Ascending aorta (tissue), 2 donors: ENCODE data around the gene STARD7. TPM values are rescaled to one million over a fixed set of nuclear protein-coding genes. Genes with fewer than 3 reads are reported as not detected.

Source experiments
- DNase-seq, 2 donors: peaks; one replicate each; pipeline ENCODE4 v3.0.0-alpha.2; 2019; ENCODE audit warnings: low spot score in 2 of 2
- H3K27ac ChIP-seq, 2 donors: fragments of 200-600 bp; sonication (generic); one replicate each; pipeline ENCODE4 v1.5.1; 2016 to 2017; ENCODE audit warnings: mild to moderate bottlenecking in 1 of 2
- H3K27me3 ChIP-seq: fragments of 200-600 bp; sonication (generic); one replicate; pipeline ENCODE4 v1.5.1; 2017
- H3K36me3 ChIP-seq, 2 donors: fragments of 200-600 bp; sonication (generic); one replicate each; pipeline ENCODE4 v1.5.1; 2016
- H3K4me1 ChIP-seq, 2 donors: fragments of 200-600 bp; sonication (generic); one replicate each; pipeline ENCODE4 v1.5.1; 2016 to 2017; ENCODE audit warnings: mild to moderate bottlenecking in 1 of 2
- H3K4me3 ChIP-seq, 2 donors: fragments of 200-600 bp; sonication (generic); one replicate each; pipeline ENCODE4 v1.5.1; 2016 to 2017; ENCODE audit warnings: mild to moderate bottlenecking in 1 of 2
- H3K9me3 ChIP-seq, 2 donors: fragments of 200-600 bp; sonication (generic); one replicate each; pipeline ENCODE4 v1.5.1; 2016
- CTCF ChIP-seq, 3 experiments: fragments of 200-600 bp in 2 of 3; fragments of 450-650 bp in 1 of 3; sonication (generic) in 2 of 3; IDR thresholded peaks; one replicate each; pipeline ENCODE4 v1.5.1; 2016 to 2019; ENCODE audit warnings: antibody characterized with exemption in 3 of 3, mild to moderate bottlenecking in 1 of 3, moderate library complexity in 1 of 3
- intact Hi-C: fragments of 100-400 bp; cut with DNase I; formaldehyde crosslinking; loops from one replicate; pipeline ENCODE4 v1.15.1; 2023
- total RNA-seq: library from RNA; depleted of rRNA; stranded (reverse); fragments of >200 nt; gene quantifications from one replicate; pipeline ENCODE4 v1.1.0, GENCODE V29; 2016

STARD7 gene
- total RNA-seq, 1 donor from 2014 or later, result 85.6 TPM

DNA sequence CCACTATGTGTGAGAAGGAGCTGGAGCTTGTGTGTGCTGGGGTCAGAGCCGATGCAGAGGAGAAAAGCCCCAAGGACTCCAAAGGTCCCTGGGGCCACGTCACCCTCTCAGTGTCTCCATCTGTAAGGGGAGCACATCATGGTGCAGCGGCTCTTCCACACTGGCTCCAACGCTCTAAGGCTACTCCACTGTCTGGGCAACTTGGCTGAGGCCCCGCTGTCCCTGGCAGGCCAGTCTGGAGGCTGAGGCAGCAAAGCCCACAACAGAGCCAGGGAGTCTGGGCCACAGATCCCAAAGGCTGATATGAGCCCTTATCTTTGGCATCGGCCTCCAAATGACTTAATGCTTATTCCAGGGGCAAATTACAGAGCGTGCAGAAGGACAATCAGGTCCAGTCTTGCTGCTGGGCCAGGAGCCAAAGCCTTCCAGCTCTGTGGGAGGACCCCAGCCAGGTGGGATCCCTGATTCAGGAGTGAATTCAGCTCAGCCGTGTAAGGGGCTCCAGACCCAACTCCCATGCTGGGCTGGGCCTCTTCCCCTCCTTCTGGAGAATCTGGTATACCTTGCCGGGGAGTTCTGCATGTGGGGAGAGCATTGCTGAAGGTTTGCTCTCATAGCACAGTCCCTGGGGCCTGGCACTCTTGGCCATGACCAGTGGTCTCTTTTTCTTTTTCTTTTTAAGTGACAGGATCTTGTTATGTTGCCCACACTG is 61.6 kb downstream of the STARD7 start:
- TF ChIP-seq CTCF (IDR thresholded peaks at IDR 0.05), result no peak
- Histone ChIP-seq H3K4me3 (no peak overlapping the region), H3K9me3 (no peaks in the 10 kb centered on the region), H3K4me1 (peaks cover 16 to 30% of the 10 kb centered on the region in 2 donors), H3K36me3 (no peaks in the 10 kb centered on the region), H3K27ac (peak overlapping the region; percentile 78 to 83), H3K27me3 (no peaks in the 10 kb centered on the region)
- DNase-seq, result peak; percentile 14 to 77
- intact Hi-C loops, result loop anchor here (5.0 kb wide), 1 partner anchor 105 kb away; no protein-coding TSS in a partner anchor

GRCh38 chr2:96146153-96146880 is 62.3 kb downstream of the STARD7 start:
- intact Hi-C loops, result loop anchor here (5.0 kb wide), 1 partner anchor 106 kb away; no protein-coding TSS in a partner anchor
- DNase-seq, result peak; percentile 45 to 79
- TF ChIP-seq CTCF (IDR thresholded peaks at IDR 0.05), result no peak
- Histone ChIP-seq H3K9me3 (no peaks in the 10 kb centered on the region), H3K27ac (peak overlapping the region; percentile 78 to 83), H3K36me3 (no peaks in the 10 kb centered on the region), H3K4me3 (peak overlapping the region in 1 of 2 donors; percentile 78), H3K4me1 (peaks cover 16 to 30% of the 10 kb centered on the region in 2 donors), H3K27me3 (no peaks in the 10 kb centered on the region)

DNA sequence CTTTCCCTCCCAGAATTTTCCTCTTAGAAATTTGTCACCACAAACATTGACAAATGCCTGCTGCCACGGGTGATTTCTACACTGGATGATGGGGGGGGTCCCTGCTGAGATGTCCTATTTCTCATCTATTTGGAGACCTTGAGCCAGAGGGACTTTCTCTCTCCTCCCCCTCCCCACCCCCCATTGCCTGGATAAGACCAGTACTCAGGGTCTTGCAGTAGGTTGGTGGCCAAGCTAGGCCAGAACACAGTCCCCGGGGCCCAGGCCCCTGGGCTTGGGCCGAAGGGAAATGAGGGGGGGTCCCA is 62.8 kb downstream of the STARD7 start:
- Histone ChIP-seq H3K4me1 (peaks cover 16 to 30% of the 10 kb centered on the region in 2 donors), H3K27me3 (no peaks in the 10 kb centered on the region), H3K27ac (peak overlapping the region; percentile 78 to 83), H3K9me3 (no peaks in the 10 kb centered on the region), H3K4me3 (peak overlapping the region; percentile 76 to 78), H3K36me3 (no peaks in the 10 kb centered on the region)
- intact Hi-C loops, result loop anchor here (1.0 to 5.0 kb wide), 4 partner anchors 63 to 363 kb away; partner anchors contain the start of genes CIAO1 and STARD7
- TF ChIP-seq CTCF (IDR thresholded peaks at IDR 0.05), result no peak
- no peak for DNase-seq

- Histone ChIP-seq H3K4me1 (peaks cover 16 to 30% of the 10 kb centered on the region in 2 donors), H3K9me3 (no peaks in the 10 kb centered on the region), H3K27ac (peak within 1 kb of the TSS; percentile 78 to 83), H3K36me3 (no peaks in the 10 kb centered on the region), H3K4me3 (peak within 1 kb of the TSS; percentile 76 to 78), H3K27me3 (no peaks in the 10 kb centered on the region)
- peak; percentile 82 to 89 for DNase-seq
- peak in 2 of 3 experiments; percentile 10 to 18 for TF ChIP-seq CTCF (IDR thresholded peaks at IDR 0.05)
- intact Hi-C loops, result loop anchor here (1.0 to 5.0 kb wide), 4 partner anchors 63 to 364 kb away; partner anchors contain the start of genes CIAO1 and STARD7
Measured at GRCh38 chr2:96145036-96145847, 63.4 kb downstream of the STARD7 start, which contains the start of gene DUSP2. Gene DUSP2 (minus strand): TSS chr2:96145440. CDS start chr2:96145354, 86 bp downstream.

DNA sequence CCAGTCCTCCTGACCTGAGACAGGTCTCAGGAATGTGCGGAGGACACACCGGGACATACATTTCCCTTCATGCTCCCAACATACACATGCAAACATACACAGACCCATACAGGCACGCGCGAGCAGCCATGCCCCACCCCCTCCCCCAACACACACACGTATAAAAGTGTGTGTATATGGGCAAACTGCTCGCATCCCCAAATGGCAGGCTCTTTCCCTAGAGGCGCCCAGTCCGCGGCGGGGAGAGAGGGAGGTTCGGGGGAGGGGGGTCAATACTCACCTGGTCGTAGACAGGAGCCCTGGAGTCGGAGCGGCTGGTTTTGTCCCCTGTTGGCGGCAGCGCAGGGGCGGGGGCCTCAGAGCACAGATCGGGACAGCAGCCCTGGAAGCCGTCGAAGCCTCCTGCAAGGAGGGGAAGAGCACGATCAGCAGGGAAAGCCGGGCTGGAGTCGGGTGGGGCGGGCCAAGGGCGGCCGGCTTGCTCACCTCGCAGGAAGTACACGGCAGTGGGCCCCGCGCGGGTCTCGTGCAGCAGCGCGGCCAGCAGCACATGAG is 64.1 kb downstream of the STARD7 start:
- intact Hi-C loops, result loop anchor here (1.0 to 5.0 kb wide), 4 partner anchors 64 to 364 kb away; partner anchors contain the start of genes CIAO1 and STARD7
- TF ChIP-seq CTCF (IDR thresholded peaks at IDR 0.05), result no peak
- Histone ChIP-seq H3K4me1 (peaks cover 16 to 30% of the 10 kb centered on the region in 2 donors), H3K4me3 (peak overlapping the region; percentile 76 to 78), H3K27ac (no peak overlapping the region), H3K9me3 (no peaks in the 10 kb centered on the region), H3K36me3 (no peaks in the 10 kb centered on the region), H3K27me3 (no peaks in the 10 kb centered on the region)
- no peak for DNase-seq
